GM12891 (cell line): ENCODE results near the gene PRRT1B.

Source experiments
- PAX5 ChIP-seq: IDR thresholded peaks from 2 replicates; pipeline ENCODE4 v1.6.1; 2011; ENCODE audit warnings: low read length, moderate library complexity, mild to moderate bottlenecking; ENCODE audit not compliant: insufficient read depth, severe bottlenecking
- POLR2A ChIP-seq: IDR thresholded peaks from 2 replicates; pipeline ENCODE4 v1.6.1; 2011; ENCODE audit warnings: low read depth, low read length, control low read depth
- TAF1 ChIP-seq: IDR thresholded peaks from 2 replicates; pipeline ENCODE4 v1.6.1; 2011; ENCODE audit warnings: low read depth, low read length, control low read depth

DNA sequence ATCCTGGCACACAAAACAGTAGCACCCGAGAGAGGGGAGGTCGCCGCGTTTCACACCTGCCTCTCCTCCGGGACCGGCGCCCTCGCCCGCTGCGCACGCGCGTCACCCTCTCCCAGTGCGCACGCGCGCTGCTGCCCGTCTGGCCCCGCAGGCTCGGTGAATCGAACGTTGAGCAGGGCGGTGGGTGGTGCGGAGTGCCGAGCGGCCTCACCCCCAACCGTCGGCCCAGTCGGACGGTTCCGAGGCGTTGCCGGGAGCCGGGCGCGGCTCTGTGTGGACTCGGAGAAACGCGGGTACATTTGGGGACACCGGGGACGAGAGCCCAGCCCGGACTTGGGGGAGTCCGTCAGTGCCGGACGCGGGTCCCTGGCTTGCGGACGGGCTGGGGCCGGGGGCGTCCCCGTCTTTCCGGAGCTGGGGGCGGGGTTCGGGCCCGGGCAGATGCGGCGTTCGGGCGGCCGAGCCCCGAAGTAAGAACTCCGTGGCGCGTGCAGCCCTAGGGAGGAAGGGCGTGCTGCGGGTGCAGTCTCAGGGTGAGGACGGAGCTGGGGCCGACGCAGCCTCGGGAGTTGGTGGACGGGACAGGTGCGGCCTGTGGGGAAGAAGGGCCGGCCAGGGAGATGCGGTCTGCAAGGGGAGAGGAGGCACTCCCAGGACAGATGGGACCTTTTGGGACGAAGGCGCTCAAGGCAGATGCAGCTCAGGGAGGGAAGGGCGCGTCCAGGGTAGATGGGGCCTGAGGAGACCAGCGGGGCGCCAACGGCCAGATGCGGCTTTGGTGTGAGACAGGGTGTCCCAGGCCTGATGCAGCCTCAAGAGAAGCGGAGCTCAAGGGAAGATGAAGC lies 42.3 kb upstream of the PRRT1B start, which contains the start of gene POMT1:
- TF ChIP-seq POLR2A (peak; percentile 35; the same call in 1 of the 2 replicates), PAX5 (no peak), TAF1 (no peak)
